Measurements from ENCODE around the gene ZNF563. TPM values are rescaled to one million over a fixed set of nuclear protein-coding genes. Genes with fewer than 3 reads are reported as not detected.

Gene ZNF563
- total RNA-seq, 1 donor from 2014 or later: 3.9 TPM

DNA sequence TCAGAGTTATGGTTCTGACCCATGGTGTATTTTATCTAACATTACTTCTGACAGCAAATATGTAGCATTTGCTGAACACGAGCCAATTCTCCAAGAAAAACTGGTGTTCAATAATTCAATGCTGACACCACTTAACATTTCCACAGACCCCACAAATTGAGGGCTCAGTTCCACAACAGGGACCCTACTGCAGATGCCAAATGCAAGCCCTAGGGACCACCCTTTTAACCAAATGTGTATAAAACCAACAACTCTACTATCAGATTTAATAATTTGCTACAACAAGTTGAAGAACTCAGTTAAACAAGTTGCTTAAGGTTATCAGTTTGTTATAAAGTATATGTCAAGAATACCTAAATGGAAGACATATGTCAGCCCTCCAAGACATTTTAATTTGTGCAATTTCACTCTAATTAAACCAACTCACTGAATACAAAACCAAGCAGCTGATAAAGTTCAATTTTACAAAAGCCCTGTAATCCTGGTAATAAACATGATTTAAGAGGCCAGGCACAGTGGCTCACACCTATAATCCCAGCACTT, 45.4 kb downstream of the ZNF563 start:
- no peak for DNase-seq (ENCODE audit: low spot score in 2 of 2, unreplicated experiment in 2 of 2)
- Mint-ChIP-seq H3K36me3 (peaks cover 40% of the 10 kb centered on the region), H3K27ac (no peak overlapping the region), H3K4me1 (peaks cover 6% of the 10 kb centered on the region), H3K9me3 (peaks cover 8% of the 10 kb centered on the region), H3K27me3 (ENCODE audit: low read depth) (no peaks in the 10 kb centered on the region), H3K4me3 (no peak overlapping the region)
- TF ChIP-seq CTCF (IDR thresholded peaks at IDR 0.05; ENCODE audit: unreplicated experiment): no peak

DNA sequence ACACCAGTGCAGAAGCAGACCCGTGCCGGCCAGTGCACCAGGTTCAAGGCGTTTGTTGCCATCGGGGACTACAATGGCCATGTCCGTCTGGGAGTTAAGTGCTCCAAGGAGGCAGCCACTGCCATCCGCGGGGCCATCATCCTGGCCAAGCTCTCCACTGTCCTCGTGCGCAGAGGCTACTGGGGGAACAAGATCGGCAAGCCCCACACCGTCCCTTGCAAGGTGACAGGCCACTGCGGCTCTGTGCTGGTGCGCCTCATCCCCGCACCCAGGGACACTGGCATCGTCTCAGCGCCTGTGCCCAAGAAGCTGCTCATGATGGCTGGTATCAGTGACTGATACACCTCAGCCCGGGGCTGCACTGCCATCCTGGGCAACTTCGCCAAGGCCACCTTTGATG, 48.8 kb downstream of the ZNF563 start:
- Mint-ChIP-seq H3K4me3 (no peak overlapping the region), H3K27me3 (ENCODE audit: low read depth) (no peaks in the 10 kb centered on the region), H3K9me3 (peaks cover 37% of the 10 kb centered on the region), H3K36me3 (peaks cover 58% of the 10 kb centered on the region), H3K4me1 (no peaks in the 10 kb centered on the region), H3K27ac (no peak overlapping the region)
- no peak for TF ChIP-seq CTCF (IDR thresholded peaks at IDR 0.05; ENCODE audit: unreplicated experiment)
- DNase-seq (ENCODE audit: low spot score in 2 of 2, unreplicated experiment in 2 of 2): no peak

DNA sequence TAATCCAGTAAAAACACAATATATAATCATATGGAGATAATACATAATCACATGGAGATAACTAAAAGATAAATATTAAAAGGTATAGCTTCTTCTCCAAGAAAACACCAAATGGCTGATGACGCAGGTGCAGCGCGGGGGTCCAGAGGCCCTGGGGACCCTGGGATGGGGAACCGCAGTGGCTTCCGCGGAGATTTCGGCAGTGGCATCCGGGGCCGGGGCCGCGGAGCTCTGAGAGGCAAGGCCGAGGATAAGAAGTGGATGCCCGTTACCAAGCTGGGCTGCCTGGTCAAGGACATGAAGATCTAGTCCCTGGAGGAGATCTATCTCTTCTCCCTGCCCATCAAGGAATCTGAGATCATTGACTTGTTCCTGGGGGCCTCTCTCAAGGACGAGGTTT, 49.2 kb downstream of the ZNF563 start:
- H3K27ac Mint-ChIP-seq: no peak overlapping the region
- no peak overlapping the region for H3K4me3 Mint-ChIP-seq
- H3K36me3 Mint-ChIP-seq: peaks cover 62% of the 10 kb centered on the region
- no peaks in the 10 kb centered on the region for H3K4me1 Mint-ChIP-seq
- no peak for TF ChIP-seq CTCF (IDR thresholded peaks at IDR 0.05; ENCODE audit: unreplicated experiment)
- H3K27me3 Mint-ChIP-seq (ENCODE audit: low read depth): no peaks in the 10 kb centered on the region
- no peak for DNase-seq (ENCODE audit: low spot score in 2 of 2, unreplicated experiment in 2 of 2)
- peaks cover 41% of the 10 kb centered on the region for H3K9me3 Mint-ChIP-seq

DNA sequence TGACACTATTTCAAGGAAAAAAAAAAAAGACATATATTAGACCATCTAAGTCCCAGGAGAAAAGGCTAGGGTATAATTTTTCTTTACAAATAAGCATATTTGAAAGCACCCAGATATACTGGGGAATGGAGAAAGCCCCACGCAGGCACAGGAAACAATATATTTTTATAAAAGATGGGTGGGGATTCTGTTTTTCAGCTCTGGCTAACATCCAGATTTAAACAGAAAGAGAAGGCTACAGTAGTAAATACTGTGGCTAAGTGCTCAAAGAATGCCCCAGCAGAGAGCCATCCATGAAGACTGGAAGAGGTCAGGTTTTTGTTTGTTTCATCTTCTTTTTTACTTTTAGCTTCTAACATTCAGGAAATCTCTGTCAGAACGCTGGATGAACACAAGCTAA, 54.7 kb downstream of the ZNF563 start:
- H3K36me3 Mint-ChIP-seq: peaks cover 80% of the 10 kb centered on the region
- no peak for TF ChIP-seq CTCF (IDR thresholded peaks at IDR 0.05; ENCODE audit: unreplicated experiment)
- H3K4me1 Mint-ChIP-seq: no peaks in the 10 kb centered on the region
- no peak overlapping the region for H3K4me3 Mint-ChIP-seq
- DNase-seq (ENCODE audit: low spot score in 2 of 2, unreplicated experiment in 2 of 2): no peak
- no peaks in the 10 kb centered on the region for H3K27me3 Mint-ChIP-seq (ENCODE audit: low read depth)
- H3K27ac Mint-ChIP-seq: no peak overlapping the region
- peaks cover 77% of the 10 kb centered on the region for H3K9me3 Mint-ChIP-seq

DNA sequence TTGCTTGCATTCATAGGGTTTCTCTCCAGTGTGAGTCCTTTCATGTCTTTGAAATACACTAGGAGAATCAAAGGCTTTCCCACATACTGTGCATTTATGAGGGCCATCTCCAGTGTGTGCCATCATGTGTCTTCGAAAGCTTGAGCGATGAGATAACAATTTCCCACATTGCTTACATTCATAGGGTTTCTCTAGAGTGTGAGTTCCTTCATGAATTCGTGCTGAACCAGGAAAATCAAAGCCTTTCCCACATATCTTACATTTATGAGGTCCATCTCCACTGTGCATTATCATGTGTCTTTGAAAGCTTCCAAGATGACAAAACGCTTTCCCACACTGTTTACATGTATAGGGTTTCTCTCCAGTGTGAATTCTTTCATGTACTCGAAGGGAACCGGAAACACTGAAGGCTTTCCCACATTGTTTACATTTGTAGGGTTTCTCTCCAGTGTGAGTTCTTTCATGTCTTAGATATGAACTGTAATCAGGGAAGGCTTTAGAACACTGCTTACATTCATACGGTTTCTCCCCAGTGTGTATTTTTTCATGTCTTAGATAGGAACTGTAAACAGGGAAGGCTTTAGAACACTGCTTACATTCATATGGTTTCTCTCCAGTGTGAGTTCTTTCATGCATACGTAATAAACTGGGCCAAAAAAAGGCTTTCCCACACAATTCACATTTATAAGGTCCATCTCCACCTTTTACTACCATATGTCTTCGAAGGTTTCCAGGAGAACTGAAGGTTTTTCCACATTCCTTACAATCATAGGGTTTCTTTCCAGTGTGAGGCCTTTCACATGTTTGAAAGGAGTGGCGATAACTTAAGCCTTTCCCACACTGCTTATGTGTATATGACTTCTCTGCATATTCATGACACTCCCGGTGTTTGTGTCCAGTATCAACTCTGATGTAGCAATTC, 60.2 kb downstream of the ZNF563 start:
- no peaks in the 10 kb centered on the region for H3K4me1 Mint-ChIP-seq
- no peak overlapping the region for H3K4me3 Mint-ChIP-seq
- no peak for TF ChIP-seq CTCF (IDR thresholded peaks at IDR 0.05; ENCODE audit: unreplicated experiment)
- no peaks in the 10 kb centered on the region for H3K27me3 Mint-ChIP-seq (ENCODE audit: low read depth)
- peaks cover 71% of the 10 kb centered on the region for H3K9me3 Mint-ChIP-seq
- DNase-seq (ENCODE audit: low spot score in 2 of 2, unreplicated experiment in 2 of 2): no peak
- no peak overlapping the region for H3K27ac Mint-ChIP-seq
- H3K36me3 Mint-ChIP-seq: peaks cover 82% of the 10 kb centered on the region

Data from mesothelial cell of epicardium (in vitro differentiated cells).